Gastroesophageal sphincter (tissue), 3 donors: ENCODE measurements around the gene PPTC7.

Experiments
- EP300 ChIP-seq: sonication (generic); formaldehyde crosslinking; IDR thresholded peaks from one replicate; pipeline ENCODE4 v1.6.1; 2017; ENCODE audit warnings: antibody characterized with exemption, mild to moderate bottlenecking
- POLR2A ChIP-seq, 2 donors: fragments of 450-650 bp; IDR thresholded peaks; one replicate each; pipeline ENCODE4 v1.6.1; 2017; ENCODE audit warnings: antibody characterized with exemption in 2 of 2, mild to moderate bottlenecking in 2 of 2, moderate library complexity in 1 of 2
- POLR2AphosphoS5 ChIP-seq: sonication (generic); formaldehyde crosslinking; IDR thresholded peaks from one replicate; pipeline ENCODE4 v1.6.1; 2017; ENCODE audit warnings: antibody characterized with exemption
- TF ChIP-seq, protein P1 (sequence below), 4 experiments: fragments of 200-600 bp in 2 of 4; fragments of 450-650 bp in 2 of 4; sonication (generic) in 1 of 4; IDR thresholded peaks; one replicate each; pipeline ENCODE4 v1.5.1; 2017 to 2019; ENCODE audit warnings: antibody characterized with exemption in 4 of 4, mild to moderate bottlenecking in 2 of 4, moderate library complexity in 2 of 4

DNA sequence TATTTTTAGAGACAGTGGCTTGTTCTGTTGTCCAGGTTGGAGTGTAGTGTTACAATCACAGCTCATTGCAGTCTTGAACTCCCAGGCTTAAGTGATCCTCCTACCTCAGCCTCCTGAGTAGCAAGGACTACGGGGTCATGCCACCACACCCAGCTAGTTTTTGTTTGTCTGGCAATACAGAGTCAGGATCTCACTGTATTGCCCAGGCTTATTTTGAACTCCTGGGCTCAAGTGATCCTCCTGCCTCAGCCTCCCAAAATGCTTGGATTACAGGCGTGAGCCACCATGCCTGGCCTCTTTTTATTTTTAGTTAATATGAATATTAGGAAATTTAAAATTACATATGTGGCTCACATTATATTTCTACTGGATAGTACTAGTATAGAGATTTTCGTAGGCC is 28.9 kb downstream of the PPTC7 start:
- TF ChIP-seq EP300 (no peak), POLR2AphosphoS5 (no peak), POLR2A (IDR thresholded peaks at IDR 0.05) (no peak)
- TF ChIP-seq, protein P1, sequence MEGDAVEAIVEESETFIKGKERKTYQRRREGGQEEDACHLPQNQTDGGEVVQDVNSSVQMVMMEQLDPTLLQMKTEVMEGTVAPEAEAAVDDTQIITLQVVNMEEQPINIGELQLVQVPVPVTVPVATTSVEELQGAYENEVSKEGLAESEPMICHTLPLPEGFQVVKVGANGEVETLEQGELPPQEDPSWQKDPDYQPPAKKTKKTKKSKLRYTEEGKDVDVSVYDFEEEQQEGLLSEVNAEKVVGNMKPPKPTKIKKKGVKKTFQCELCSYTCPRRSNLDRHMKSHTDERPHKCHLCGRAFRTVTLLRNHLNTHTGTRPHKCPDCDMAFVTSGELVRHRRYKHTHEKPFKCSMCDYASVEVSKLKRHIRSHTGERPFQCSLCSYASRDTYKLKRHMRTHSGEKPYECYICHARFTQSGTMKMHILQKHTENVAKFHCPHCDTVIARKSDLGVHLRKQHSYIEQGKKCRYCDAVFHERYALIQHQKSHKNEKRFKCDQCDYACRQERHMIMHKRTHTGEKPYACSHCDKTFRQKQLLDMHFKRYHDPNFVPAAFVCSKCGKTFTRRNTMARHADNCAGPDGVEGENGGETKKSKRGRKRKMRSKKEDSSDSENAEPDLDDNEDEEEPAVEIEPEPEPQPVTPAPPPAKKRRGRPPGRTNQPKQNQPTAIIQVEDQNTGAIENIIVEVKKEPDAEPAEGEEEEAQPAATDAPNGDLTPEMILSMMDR (IDR thresholded peaks at IDR 0.05): no peak
